A549 treated with Hydrocortisone at 1 μM for 4 hours (cell line): ENCODE measurements around the gene NPFFR1. TPM values are rescaled to one million over a fixed set of nuclear protein-coding genes. Genes with fewer than 3 reads are reported as not detected.

Source experiments
- total RNA-seq: library from RNA; stranded (reverse); fragments of 200-300 nt; extraction: Qiagen RNA extraction; gene quantifications from 5 replicates; pipeline ENCODE4 v1.2.3, GENCODE V29; 2022

NPFFR1 gene, protein sequence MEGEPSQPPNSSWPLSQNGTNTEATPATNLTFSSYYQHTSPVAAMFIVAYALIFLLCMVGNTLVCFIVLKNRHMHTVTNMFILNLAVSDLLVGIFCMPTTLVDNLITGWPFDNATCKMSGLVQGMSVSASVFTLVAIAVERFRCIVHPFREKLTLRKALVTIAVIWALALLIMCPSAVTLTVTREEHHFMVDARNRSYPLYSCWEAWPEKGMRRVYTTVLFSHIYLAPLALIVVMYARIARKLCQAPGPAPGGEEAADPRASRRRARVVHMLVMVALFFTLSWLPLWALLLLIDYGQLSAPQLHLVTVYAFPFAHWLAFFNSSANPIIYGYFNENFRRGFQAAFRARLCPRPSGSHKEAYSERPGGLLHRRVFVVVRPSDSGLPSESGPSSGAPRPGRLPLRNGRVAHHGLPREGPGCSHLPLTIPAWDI
- total RNA-seq = not detected in 5 replicates

DNA sequence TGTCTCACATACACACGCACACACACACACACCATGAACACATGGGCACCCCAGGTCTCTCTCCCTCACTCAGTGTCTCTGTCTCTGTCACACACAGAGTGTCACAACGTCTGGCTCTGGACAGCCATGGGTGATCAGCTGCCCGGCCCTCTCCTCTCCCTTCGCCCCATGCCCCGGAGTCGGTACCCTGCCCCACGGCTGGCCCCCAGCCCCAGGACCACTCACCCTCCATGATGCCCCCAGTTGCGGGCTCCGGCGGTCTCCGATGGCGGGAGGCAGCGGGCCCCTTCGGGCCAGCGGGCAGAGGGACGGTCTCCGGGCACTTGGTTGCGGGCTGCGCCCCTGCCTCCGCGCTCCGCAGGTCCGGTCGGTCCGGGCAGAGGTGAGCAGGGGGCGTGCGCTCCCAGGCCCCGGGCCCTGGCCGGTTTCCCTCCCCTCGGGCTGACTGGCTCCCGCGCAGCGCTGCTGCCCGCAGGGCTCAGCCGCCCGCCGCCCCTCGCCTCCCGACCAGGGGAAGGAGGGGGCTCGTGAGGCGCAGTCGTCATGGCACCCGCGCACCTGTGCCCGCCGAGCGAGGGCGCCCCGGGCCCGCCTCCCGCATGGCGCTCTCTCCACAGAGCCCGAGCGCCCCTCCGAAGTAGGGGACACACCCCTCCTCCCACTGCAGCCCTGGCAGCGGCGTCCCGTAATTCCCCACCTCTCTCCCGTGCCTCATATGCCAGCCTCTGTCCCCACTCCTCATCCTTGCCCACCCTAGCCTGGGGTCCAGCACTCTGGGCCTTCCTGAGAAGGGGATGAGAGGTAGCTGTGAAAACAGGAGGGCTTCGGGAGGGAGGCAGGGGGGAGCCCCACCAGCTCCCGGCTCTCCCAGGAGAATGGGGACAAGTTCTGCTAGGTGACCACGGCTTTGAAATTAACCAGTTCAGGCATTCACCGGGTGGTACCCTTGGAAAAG, at the start of gene NPFFR1:
TSS of gene NPFFR1 (minus strand) at position 560 of the 955 bp plus-strand sequence. CDS start at position 232, 328 bp downstream.

GRCh38 chr10:70233109-70233938, 50.5 kb downstream of the NPFFR1 start, which contains the start of gene PPA1:
Gene PPA1 (minus strand): TSS chr10:70233429. CDS start chr10:70233327, 102 bp downstream.

Other genes starting within 250 kb of the NPFFR1 start
- 22.8 to 31.5 TPM (median 25.3 TPM) in 5 replicates for gene MACROH2A2, start 231.2 kb downstream of the NPFFR1 start, total RNA-seq
- gene AIFM2, start 151.2 kb downstream of the NPFFR1 start, total RNA-seq = 32.8 to 36.0 TPM (median 35.4 TPM) in 5 replicates
- gene TYSND1, start 137.3 kb downstream of the NPFFR1 start, total RNA-seq = 13.1 to 17.1 TPM (median 16.5 TPM) in 5 replicates
- 83.2 to 94.5 TPM (median 87.7 TPM) in 5 replicates for gene SAR1A, start 113.5 kb downstream of the NPFFR1 start, total RNA-seq
- gene PPA1, start 50.6 kb downstream of the NPFFR1 start, total RNA-seq = 222 to 285 TPM (median 235 TPM) in 5 replicates
- gene LRRC20, start 98.6 kb upstream of the NPFFR1 start, total RNA-seq = 16.1 to 22.5 TPM (median 21.0 TPM) in 5 replicates
- gene EIF4EBP2, start 120.1 kb upstream of the NPFFR1 start, total RNA-seq = 12.0 to 17.3 TPM (median 14.1 TPM) in 5 replicates
- not detected in 5 replicates for gene NODAL, start 157.7 kb upstream of the NPFFR1 start, total RNA-seq
- 5.1 to 7.0 TPM (median 6.9 TPM) in 5 replicates for gene PALD1, start 194.8 kb upstream of the NPFFR1 start, total RNA-seq